GM12874 (cell line): ENCODE measurements around the gene NFIL3.

Experiments used
- TF ChIP-seq, protein P1 (sequence below): IDR thresholded peaks from 2 replicates; pipeline ENCODE4 v1.5.1; 2011; ENCODE audit warnings: low read depth, mild to moderate bottlenecking, control low read depth, low read length, moderate library complexity; ENCODE audit not compliant: insufficient read depth

Gene NFIL3, protein sequence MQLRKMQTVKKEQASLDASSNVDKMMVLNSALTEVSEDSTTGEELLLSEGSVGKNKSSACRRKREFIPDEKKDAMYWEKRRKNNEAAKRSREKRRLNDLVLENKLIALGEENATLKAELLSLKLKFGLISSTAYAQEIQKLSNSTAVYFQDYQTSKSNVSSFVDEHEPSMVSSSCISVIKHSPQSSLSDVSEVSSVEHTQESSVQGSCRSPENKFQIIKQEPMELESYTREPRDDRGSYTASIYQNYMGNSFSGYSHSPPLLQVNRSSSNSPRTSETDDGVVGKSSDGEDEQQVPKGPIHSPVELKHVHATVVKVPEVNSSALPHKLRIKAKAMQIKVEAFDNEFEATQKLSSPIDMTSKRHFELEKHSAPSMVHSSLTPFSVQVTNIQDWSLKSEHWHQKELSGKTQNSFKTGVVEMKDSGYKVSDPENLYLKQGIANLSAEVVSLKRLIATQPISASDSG

DNA sequence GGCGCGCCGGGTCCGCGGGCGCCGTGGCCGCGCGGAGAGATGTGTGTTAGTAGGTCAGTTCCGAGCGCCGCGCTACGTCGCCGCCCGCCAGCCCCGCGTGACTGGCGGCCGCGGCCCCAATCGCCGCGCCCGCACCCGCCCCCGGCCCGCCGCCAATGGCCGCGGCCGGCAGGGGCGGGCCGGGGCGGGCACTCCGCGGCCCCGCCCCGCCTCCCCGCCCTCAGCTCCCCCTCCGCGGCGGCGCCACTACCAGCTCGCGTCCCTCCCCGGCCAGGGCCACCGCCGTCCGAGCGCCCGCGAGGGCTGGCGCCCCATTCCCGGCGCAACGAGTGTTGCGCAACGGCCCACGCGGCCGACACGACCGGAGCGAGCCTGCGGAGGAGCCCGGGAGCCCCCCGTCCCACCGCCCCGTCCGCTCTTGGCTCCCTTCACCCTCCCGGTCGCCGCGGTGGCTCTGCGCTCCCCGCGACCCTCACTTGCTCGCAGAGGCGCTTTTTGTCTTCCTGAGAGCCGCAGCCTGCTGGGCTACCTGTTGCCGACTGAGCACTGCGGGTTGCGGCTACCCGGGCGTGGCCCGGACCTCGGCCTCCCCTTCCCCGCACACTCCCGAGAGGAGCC is at the start of gene NFIL3:
NFIL3 (minus strand) TSS at position 48 of the 618 bp plus-strand sequence. CDS start 13,098 bp downstream, outside the sequence.
- TF ChIP-seq, protein P1, sequence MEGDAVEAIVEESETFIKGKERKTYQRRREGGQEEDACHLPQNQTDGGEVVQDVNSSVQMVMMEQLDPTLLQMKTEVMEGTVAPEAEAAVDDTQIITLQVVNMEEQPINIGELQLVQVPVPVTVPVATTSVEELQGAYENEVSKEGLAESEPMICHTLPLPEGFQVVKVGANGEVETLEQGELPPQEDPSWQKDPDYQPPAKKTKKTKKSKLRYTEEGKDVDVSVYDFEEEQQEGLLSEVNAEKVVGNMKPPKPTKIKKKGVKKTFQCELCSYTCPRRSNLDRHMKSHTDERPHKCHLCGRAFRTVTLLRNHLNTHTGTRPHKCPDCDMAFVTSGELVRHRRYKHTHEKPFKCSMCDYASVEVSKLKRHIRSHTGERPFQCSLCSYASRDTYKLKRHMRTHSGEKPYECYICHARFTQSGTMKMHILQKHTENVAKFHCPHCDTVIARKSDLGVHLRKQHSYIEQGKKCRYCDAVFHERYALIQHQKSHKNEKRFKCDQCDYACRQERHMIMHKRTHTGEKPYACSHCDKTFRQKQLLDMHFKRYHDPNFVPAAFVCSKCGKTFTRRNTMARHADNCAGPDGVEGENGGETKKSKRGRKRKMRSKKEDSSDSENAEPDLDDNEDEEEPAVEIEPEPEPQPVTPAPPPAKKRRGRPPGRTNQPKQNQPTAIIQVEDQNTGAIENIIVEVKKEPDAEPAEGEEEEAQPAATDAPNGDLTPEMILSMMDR = no peak

DNA sequence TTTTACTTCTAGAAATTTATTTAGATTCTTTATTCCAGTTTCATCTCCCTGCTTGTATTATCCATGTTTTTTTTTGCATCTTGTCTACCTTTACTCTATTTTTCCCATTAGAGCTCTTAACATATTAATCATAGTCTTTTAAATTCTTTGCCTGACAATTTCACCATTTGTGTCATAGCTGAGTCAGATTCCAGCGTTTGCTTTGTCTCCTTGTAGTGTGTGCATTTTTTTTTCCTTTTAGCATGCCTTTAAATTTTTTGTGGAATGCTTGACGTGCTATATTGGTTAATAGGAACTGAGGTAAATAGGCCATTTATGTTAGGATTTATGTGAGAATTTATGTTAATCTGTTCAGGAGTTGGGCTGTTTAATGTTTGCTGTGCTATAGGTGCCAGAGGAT is 41.8 kb upstream of the NFIL3 start:
- TF ChIP-seq, protein P1 = no peak

DNA sequence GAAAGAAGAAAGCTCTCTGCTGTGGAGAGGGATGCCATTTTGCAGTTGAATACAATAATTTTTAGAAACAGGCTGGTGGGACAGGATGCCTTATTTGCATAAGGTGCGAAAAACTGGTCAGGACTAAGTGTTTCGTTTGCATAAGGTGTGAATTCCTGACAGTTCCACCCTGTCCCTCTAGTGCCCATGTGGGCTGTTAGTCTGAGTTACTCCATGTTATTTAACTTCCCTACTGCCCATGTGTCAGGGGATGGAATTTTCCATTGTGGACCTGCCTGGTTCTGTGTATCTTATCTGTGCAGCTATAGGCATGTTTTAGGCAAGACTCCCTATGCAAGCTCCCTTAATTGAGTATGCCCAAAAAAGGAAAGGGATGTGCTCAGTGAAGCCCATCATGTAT is 35.3 kb upstream of the NFIL3 start:
- TF ChIP-seq, protein P1 = no peak

DNA sequence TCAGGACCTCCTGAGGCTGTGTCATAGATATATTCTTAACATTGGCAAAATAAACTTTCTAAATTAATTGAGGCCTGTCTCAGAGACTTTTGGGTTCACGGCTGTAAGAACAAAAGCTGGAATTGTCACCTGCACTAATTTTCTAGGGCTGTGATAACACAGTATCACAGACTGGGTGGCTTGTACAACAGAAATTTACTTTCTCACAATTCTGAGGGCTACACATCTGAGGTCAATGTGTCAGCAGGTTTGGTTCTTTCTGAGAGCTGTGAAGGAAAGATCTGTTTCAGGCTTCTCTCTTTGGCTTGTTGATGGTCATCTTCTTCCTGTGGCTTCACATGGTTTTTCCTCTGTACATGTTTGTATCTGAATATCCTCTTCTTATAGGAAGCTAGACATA is 29.2 kb upstream of the NFIL3 start:
- TF ChIP-seq, protein P1 = no peak

DNA sequence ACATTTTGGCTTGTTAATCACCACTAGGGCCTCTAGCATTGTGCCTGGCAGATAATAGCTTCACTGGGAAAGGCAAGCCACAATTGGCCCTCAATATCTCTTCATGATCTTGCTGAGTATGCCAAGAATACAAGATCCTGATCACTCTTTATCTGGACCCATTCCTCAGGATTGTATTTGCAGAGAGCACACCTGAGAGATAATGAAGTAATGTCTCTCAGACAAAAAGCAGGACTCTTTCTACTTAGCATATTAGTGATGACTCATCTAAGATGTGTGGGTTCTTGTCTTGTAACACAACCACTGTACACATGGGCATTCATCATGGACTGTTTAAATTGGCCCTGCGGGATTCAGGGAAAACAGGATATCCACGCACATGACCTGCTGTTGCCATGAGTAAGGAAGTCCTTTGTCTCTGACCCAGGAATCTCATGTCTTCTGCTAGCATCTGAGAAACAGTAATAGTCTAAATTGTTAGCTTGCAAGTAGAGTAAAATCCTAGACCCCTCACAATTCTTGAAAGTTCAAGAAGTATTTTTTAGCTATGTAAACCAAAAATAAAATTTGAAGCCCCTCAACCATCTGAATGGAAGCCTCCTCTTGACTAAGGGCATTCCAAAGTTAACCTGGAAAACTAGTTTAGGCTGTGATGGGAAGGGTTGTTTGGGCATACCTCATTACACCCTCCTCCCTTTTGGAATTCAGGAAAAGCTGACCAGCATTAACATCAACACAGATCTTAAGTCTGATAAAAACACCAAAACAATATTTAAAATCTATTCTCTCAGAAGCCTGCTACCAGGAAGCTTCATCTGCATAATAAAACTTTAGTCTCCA is 28.0 kb upstream of the NFIL3 start:
- TF ChIP-seq, protein P1 = no peak

DNA sequence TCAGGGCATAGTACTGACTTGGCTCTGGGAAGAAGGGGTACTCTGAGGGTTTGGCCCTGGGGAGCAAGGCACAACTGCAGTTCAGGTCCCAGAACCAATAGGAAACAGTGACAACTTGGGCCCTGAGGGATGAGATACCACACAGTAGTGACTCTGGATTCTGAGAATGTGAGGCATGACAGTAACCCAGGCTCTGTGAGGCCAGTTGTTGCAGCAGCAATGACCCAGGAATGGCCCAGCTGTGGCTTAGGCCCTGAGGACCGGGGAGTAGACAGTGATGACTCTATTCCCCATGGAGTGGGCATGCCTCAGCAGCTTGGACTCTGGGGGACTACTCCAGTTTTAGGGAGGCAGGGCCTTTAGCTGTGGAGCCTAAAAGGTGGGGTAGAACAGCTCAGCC is 21.5 kb upstream of the NFIL3 start:
- TF ChIP-seq, protein P1 = no peak

DNA sequence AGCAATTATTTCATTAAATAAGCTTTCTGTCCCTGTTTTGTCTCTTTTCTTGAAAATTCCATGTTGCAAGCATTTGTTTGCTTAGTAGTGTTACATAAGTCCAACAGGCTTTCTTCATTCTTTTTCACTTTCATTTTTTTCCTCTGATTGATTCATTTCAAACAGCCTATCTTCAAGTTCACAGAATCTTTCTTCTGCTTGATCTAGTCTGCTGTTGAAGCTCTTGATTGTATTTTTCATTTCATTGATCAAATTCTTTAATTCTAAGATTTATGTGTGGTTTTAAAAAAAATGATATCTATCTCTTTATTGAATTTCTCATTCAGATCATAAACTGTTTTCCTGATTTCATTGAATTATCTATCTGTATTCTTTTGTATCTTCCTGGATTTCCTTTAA is 20.4 kb upstream of the NFIL3 start:
- TF ChIP-seq, protein P1 = no peak
